Esophagus muscularis mucosa (tissue), 4 donors: ENCODE measurements around the gene TMEM175.

Source experiments
- EP300 ChIP-seq: sonication (generic); formaldehyde crosslinking; IDR thresholded peaks from one replicate; pipeline ENCODE4 v1.6.1; 2017; ENCODE audit warnings: antibody characterized with exemption
- POLR2A ChIP-seq: fragments of 450-650 bp; IDR thresholded peaks from one replicate; pipeline ENCODE4 v1.6.1; 2017; ENCODE audit warnings: antibody characterized with exemption, moderate library complexity, mild to moderate bottlenecking, low read depth
- POLR2AphosphoS5 ChIP-seq, 2 donors: sonication (generic); formaldehyde crosslinking; IDR thresholded peaks; one replicate each; pipeline ENCODE4 v1.6.1; 2017; ENCODE audit warnings: antibody characterized with exemption in 2 of 2
- TF ChIP-seq, protein P1 (sequence below), 3 experiments: fragments of 200-600 bp in 2 of 3; fragments of 450-650 bp in 1 of 3; sonication (generic) in 2 of 3; IDR thresholded peaks; one replicate each; pipeline ENCODE4 v1.5.1; 2017 to 2019; ENCODE audit warnings: antibody characterized with exemption in 3 of 3, mild to moderate bottlenecking in 2 of 3, moderate library complexity in 1 of 3

DNA sequence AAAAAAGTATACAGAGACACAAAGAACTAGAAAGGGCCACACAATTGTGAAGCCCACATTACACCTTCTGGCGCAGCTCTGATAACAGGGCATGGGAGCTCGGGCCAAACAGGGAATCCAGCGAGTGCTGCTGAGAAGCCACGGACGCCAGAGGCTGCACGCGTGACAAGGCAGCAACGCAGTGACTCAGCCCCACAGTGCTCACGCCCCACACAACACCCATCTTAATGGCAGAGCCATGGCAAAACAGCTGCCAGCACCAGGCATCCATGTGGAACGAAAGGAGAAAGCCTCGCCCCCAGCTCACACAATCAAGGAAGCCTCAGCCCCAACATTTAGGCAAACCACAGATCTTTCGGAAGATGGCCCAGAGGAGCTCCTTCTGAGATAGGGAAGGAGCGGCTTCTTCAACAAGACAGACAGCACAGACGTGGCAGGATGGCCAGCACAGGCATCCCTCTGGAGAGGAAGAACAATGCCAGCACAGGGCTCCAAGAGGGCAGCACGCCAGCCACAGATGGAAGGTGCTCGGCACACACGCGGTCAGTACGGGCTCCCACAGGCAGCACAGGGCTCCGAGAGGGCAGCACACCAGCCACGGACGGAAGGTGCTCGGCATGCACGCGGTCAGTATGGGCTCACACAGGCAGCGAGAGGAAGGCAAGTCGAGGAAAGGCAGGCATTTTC lies 33.2 kb upstream of the TMEM175 start:
- TF ChIP-seq, protein P1, sequence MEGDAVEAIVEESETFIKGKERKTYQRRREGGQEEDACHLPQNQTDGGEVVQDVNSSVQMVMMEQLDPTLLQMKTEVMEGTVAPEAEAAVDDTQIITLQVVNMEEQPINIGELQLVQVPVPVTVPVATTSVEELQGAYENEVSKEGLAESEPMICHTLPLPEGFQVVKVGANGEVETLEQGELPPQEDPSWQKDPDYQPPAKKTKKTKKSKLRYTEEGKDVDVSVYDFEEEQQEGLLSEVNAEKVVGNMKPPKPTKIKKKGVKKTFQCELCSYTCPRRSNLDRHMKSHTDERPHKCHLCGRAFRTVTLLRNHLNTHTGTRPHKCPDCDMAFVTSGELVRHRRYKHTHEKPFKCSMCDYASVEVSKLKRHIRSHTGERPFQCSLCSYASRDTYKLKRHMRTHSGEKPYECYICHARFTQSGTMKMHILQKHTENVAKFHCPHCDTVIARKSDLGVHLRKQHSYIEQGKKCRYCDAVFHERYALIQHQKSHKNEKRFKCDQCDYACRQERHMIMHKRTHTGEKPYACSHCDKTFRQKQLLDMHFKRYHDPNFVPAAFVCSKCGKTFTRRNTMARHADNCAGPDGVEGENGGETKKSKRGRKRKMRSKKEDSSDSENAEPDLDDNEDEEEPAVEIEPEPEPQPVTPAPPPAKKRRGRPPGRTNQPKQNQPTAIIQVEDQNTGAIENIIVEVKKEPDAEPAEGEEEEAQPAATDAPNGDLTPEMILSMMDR (IDR thresholded peaks at IDR 0.05), result no peak
- TF ChIP-seq POLR2A, result no peak
- no peak for TF ChIP-seq EP300
- TF ChIP-seq POLR2AphosphoS5 (IDR thresholded peaks at IDR 0.05), result no peak
